Measurements from ENCODE around the gene MYH14.

Gene MYH14

GRCh38 chr19:50192463-50193211, 10.8 kb upstream of the MYH14 start:
- no peak overlapping the region for H3K27ac ChIP-seq
- no peak for TF ChIP-seq ZFX (IDR thresholded peaks at IDR 0.05)
- no peak for TF ChIP-seq CTCF (conservative IDR thresholded peaks at IDR 0.05)

GRCh38 chr19:50195224-50195623, 8.2 kb upstream of the MYH14 start:
- TF ChIP-seq CTCF (conservative IDR thresholded peaks at IDR 0.05), result no peak
- no peak for TF ChIP-seq ZFX (IDR thresholded peaks at IDR 0.05)
- H3K27ac ChIP-seq, result no peak overlapping the region

- H3K27ac ChIP-seq, result no peak overlapping the region
- TF ChIP-seq CTCF (conservative IDR thresholded peaks at IDR 0.05) (no peak), ZFX (IDR thresholded peaks at IDR 0.05) (no peak)
These were observed 7.0 kb upstream of the MYH14 start for GRCh38 chr19:50196322-50196932.

- no peak overlapping the region for H3K27ac ChIP-seq
- no peak for TF ChIP-seq ZFX (IDR thresholded peaks at IDR 0.05)
- no peak for TF ChIP-seq CTCF (conservative IDR thresholded peaks at IDR 0.05)
These were observed 6.1 kb upstream of the MYH14 start for GRCh38 chr19:50197348-50197747.

GRCh38 chr19:50198431-50199258, 4.8 kb upstream of the MYH14 start:
- TF ChIP-seq CTCF (conservative IDR thresholded peaks at IDR 0.05) (no peak), ZFX (IDR thresholded peaks at IDR 0.05) (no peak)
- no peak overlapping the region for H3K27ac ChIP-seq

GRCh38 chr19:50199259-50199555, 4.2 kb upstream of the MYH14 start:
- TF ChIP-seq ZFX (IDR thresholded peaks at IDR 0.05) (no peak), CTCF (conservative IDR thresholded peaks at IDR 0.05) (no peak)

GRCh38 chr19:50202386-50202785, 1.0 kb upstream of the MYH14 start:
- TF ChIP-seq CTCF (conservative IDR thresholded peaks at IDR 0.05), result no peak
- TF ChIP-seq ZFX (IDR thresholded peaks at IDR 0.05), result no peak
- H3K27ac ChIP-seq, result no peak overlapping the region

More at GRCh38 chr19:50199259-50199555, 4.2 kb upstream of the MYH14 start:
- H3K27ac ChIP-seq, result no peak overlapping the region
